Activated naive CD4-positive, alpha-beta T cell treated with anti-CD3 and anti-CD28 coated beads, Interleukin-2, amount 50 U/mL, for 16 hours (primary cell): Measurements from ENCODE around the gene FAM228B.
"Not testable (repeated sequence)": the region's sequence is repeated elsewhere in the genome, so short reads cannot be mapped to it uniquely, and the experiment has no call there.

ENCODE experiments used
- DNase-seq: peaks from one replicate; pipeline ENCODE4 v3.0.0-alpha.2; 2020

Gene FAM228B

GRCh38 chr2:24162494-24162893, 39.2 kb downstream of the FAM228B start:
- DNase-seq, result no peak

DNA sequence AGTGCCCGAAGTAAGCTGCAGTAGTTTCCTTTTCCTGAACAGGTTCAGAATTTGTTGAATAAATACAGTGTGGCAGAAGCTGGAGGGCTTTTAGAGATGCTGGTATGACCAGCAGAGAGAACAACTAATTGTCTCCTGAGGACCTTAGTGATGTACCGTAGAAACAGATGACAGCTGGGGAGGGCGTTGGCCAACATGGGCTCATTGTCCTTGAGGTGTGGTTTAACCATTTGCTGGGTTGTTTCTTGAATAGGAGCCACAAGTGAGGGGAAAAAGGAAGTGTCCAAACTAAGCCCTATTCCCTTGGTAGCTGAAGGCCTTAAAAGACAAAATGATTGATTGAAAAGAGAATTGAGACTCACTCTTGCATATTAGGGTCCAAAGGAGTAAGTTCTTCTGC, 39.9 kb downstream of the FAM228B start:
- no peak for DNase-seq

DNA sequence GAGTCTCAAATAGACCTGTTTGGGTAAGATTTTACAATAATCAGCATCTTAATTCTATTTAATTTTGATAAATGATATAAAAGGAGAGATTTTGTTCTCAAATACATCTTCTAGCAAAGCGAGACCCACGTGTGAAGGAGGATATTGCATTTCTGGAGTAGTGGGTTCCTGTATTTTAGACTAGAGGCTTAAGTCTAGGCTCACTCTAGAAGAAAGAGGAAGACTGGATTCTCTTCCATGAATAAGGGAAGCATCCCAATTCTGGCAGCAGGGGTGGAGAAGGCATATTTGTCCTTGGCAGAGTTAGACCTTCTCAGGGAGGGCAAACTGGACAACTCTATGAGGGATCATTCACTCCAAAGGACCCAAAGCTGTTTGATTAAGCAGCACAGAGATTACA, 40.3 kb downstream of the FAM228B start:
- DNase-seq, result no peak

DNA sequence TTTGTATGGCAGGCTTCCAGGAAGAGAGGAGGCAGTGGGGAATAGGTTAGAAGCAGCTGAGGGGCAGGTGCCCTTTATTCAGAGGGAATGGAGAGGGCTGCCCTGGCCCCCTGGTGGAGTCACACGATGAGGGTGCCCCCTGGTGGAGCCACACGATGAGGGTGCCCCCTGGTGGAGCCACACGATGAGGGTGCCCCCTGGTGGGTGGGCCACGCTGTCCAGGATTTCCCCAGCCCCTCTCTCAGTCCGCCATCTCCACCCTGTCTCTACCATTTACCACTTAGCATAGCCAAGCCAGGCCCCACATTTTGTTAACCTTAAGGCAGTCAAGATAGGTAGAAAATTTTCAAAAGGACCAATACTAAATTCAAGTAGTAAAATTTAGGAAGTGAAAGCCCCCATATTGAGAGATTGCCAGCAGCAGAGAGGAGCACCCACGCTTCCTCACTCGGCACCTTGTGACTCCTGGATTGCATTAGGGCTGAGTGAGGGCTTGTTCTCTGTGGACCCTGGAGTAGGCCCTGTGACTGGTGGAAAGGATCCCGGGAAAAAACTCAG, 41.2 kb downstream of the FAM228B start:
- DNase-seq, result peak; percentile 43

DNA sequence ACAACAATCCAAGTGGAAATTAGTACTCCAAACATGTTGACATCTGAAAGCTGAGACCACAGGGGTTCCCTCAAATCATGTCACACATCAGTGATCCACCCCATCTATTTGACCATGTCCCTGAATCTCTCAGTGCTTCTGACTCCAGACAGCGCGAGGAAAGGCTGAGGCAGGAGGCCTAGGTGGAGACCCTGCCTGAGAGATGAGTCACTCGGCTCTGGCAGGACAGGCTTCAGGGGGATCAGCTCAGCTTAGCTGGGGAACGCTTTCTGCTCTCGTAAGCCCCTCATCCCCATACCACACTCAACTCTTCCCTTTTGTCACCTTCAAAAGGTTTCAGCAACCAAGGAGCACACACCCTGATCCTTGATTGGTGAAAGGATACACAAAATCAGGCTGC, 45.8 kb downstream of the FAM228B start:
- no peak for DNase-seq

- DNase-seq, result no peak
Measured at GRCh38 chr2:24174851-24175277, 51.6 kb downstream of the FAM228B start, which contains the start of gene FAM228A. FAM228A (plus strand) TSS chr2:24175053; CDS start chr2:24175481, 428 bp downstream.

- DNase-seq, result no peak
Measured at GRCh38 chr2:24175631-24176187, 52.4 kb downstream of the FAM228B start.

- no peak for DNase-seq
Measured at GRCh38 chr2:24176326-24176725, 53.1 kb downstream of the FAM228B start.

- DNase-seq, result no peak
Measured at GRCh38 chr2:24179683-24180082, 56.4 kb downstream of the FAM228B start.

GRCh38 chr2:24181849-24182248, 58.6 kb downstream of the FAM228B start:
- DNase-seq, result no peak

- no peak for DNase-seq
Measured at GRCh38 chr2:24182507-24182906, 59.2 kb downstream of the FAM228B start.

DNA sequence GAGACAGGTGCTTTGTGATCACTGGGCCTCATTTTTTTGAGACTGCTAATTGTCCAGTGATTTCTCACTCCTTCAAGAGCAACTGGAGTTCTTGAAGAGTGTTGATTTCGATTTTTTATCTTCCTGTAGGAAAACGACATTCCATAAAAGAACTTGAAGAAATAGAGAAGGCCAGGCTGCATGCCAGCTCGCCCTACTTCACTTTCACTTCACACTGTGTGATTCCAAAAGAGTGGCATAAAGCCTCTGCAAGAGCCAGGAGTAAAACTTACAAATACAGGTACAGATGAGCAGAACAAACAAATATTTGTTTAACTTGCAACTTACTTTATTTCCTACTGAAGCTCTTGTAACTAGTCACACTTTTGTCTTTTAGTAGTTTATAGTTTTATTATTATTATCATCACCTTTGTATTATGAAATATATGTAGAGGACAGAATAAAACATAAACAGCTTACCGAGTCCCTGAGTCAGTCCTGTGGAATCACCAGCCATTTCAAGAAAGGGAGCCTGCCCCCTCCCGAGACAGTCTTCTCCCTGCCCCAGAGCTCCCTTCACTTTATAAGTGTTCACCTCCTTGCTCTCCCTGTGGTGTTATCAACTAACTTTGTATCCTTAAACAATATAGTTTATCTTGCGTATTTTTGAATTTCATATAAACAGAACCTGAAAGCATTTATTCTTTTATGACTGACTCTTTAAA, 60.2 kb downstream of the FAM228B start:
- no peak for DNase-seq

DNA sequence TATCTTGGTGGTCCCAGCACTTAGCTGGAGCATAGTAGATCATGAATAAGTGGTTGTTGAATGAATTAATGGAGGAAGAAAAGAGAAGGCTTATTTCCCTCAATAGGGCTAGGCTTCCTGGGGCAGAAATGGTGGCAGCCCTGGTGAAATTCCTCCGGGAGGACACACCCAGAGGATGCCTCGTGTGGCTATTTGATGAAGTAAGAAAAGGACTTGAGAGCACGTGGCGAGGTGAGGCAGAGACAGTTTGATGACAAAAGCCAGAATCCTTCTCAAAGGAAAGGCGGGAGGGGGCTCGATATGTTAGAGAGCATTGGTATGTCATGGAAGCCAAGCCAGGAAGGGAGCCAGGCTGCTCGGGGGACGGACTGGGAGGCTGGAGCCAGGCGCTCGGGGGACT, 66.3 kb downstream of the FAM228B start:
- no peak for DNase-seq

DNA sequence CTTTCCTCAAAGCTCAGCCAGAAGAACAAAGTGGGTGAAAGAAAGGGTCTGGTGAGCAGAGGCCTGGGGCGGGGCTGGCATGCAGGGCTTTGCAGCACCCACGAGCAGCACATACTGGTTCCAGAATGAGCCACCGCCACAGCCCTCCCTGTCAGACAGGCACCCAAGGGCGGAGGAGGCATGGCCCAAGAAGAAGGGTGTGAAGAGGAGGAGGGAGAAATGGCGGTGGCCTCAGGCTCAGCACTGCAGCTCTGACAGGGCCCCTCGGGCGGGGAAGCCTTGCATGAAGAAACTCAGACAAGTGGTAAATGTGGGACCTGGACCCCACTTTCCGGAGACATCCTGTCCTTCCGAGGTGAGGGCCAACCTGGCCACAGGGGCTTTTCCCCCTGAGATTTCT, 67.2 kb downstream of the FAM228B start:
- no peak for DNase-seq

GRCh38 chr2:24191156-24191555, 67.9 kb downstream of the FAM228B start:
- DNase-seq, result no peak

DNA sequence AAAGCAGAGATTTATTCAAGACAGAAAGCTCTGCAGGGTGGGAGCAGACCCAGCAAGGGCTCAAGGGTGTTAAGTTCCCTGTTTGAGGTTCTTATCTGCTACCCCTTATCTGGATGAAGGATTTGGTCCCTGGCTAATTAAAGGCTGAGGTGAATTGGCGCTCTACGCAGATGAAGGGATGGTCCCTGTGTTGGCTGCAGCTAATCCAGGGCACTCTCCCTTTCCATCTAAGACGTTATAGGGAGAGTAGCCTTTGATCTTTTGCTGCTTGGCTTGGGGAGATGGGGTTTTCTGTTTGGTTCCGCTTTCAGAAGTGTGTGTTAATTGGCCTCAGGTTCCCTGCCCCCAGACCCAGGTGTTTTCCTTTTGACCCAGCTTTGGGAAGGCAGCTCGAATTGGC, 68.6 kb downstream of the FAM228B start:
- DNase-seq, result no peak

GRCh38 chr2:24197213-24197612, 73.9 kb downstream of the FAM228B start:
- not testable (repeated sequence) for DNase-seq

GRCh38 chr2:24199968-24200590, 76.8 kb downstream of the FAM228B start:
- DNase-seq, result no peak

GRCh38 chr2:24200799-24201198, 77.5 kb downstream of the FAM228B start:
- no peak for DNase-seq

DNA sequence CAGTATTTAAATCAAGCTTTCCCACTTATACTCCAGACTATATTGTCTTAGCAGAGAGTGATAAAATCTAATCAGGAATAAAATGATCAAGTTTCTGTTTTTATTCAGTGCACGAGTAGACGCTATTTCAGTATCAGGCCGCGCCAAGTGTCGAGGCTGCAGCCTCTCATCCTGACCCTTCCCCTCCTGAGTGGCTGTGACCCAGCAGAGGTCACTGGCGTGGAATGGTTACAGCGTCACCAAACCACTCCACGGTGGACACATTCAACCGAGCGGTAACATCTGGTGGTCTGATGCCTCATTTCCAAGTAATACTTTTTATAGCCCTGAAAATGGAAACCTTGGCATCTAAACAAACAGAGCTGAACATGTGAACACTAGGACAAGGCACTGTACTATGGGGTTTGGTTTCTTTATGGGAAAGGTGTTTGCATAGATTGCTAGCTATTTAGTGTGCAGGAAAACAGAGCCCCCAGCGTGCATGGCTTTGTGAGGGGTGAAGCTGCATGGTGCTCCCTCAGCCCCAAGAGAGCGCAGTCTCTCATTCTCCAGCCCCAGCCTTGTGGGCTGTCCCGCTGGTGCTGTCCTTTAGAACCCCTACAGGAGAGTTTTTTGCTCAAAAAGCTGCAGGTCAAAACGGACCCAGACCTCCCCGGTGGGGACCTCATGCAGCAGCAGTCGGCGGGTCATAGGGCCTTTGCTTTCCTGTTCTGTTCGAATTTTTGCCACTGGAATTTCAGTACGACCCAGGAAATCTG, 79.9 kb downstream of the FAM228B start:
- no peak for DNase-seq

GRCh38 chr2:24203787-24204150, 80.5 kb downstream of the FAM228B start:
- DNase-seq, result no peak

DNA sequence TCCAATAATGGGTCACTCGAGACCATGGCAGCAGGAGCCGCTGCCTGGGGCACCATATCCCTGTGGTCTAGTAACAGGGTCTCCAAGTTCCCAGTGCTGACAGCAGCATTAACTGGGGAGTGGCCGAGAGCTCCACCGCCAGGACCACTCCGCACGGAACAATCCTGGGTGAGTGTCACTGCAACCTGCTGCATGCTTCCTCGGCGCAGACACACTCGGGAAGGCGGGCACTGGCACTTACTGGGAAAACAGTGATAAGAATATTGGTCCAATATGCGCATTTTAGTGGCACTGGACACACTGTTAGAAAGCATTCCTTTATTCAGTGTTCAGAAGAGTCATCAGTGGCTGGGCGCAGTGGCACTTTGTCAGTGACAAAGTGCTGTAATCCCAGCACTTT, 81.2 kb downstream of the FAM228B start:
- no peak for DNase-seq

- DNase-seq, result no peak
Measured at GRCh38 chr2:24205131-24205530, 81.9 kb downstream of the FAM228B start.
